Endothelial cell of umbilical vein (primary cell): ENCODE data around the gene PXYLP1. TPM values are rescaled to one million over a fixed set of nuclear protein-coding genes. Genes with fewer than 3 reads are reported as not detected.

ENCODE experiments used
- BruUV-seq: library from RNA; stranded (reverse); fragments of 400-500 nt; replicated peaks from 2 replicates; lab custom pipeline; 2021; lab: Mats Ljungman, UMichigan
- CTCF ChIA-PET: fragments of 300-600, 350-600 bp; sonication (Branson Sonifier 250); formaldehyde crosslinking; loops from one replicate; lab custom pipeline; 2021; ENCODE audit warnings: antibody characterized with exemption, inconsistent platforms; lab: Charles Lee
- POLR2A ChIA-PET: fragments of 300-600, 350-600 bp; sonication (Branson Sonifier 250); formaldehyde crosslinking; loops from one replicate; lab custom pipeline; 2021; ENCODE audit warnings: antibody characterized with exemption, inconsistent platforms; lab: Charles Lee
- DNase-seq: peaks from one replicate; pipeline ENCODE4 v3.0.0-alpha.2; 2011; ENCODE audit warnings: low read depth, low spot score
- FAIRE-seq: peaks from 2 replicates; lab custom pipeline; 2011; peaks lifted over from hg19 to GRCh38; lab: Jason Lieb, UNC
- H2AFZ ChIP-seq: 2 replicates; pipeline ENCODE4 v1.6.0; 2012; ENCODE audit warnings: low read depth, low read length, control low read depth, inconsistent platforms
- H3K27ac ChIP-seq: 2 replicates; pipeline ENCODE4 v1.5.1; 2011; ENCODE audit warnings: low read depth, mild to moderate bottlenecking, control low read depth, low read length, moderate library complexity; ENCODE audit not compliant: insufficient read depth
- H3K27me3 ChIP-seq, 2 experiments: 2 replicates each; pipeline versions ENCODE4 v1.6.0 to v1.6.1; 2011; ENCODE audit warnings: low read length in 2 of 2, mixed read lengths in 1 of 2; ENCODE audit not compliant: control insufficient read depth in 2 of 2, insufficient read depth in 2 of 2
- H3K36me3 ChIP-seq, 2 experiments: 2 replicates in 1 of 2; 3 replicates in 1 of 2; pipeline ENCODE4 v1.5.1; 2011; ENCODE audit warnings: low read length in 2 of 2, mild to moderate bottlenecking in 1 of 2, moderate library complexity in 1 of 2; ENCODE audit not compliant: control insufficient read depth in 2 of 2, insufficient read depth in 2 of 2; ENCODE audit errors: extremely low read depth in 1 of 2
- H3K4me1 ChIP-seq: 3 replicates; pipeline ENCODE4 v1.5.1; 2011; ENCODE audit warnings: mild to moderate bottlenecking, low read length; ENCODE audit not compliant: control insufficient read depth, insufficient read depth; ENCODE audit errors: extremely low read depth
- H3K4me2 ChIP-seq: 2 replicates; pipeline ENCODE4 v1.6.1; 2011; ENCODE audit warnings: low read length, control low read depth, mixed read lengths; ENCODE audit not compliant: insufficient read depth
- H3K4me3 ChIP-seq, 3 experiments: fragments of 200-600 bp in 1 of 3; sonication (generic), shearing (Covaris generic) in 1 of 3; replicated peaks in 1 of 3; 2 replicates each; pipeline ENCODE4 v1.5.1; 2011 to 2016; ENCODE audit warnings: control low read depth in 3 of 3, low read length in 3 of 3, mild to moderate bottlenecking in 2 of 3, inconsistent platforms in 1 of 3, low read depth in 1 of 3, moderate library complexity in 1 of 3; ENCODE audit not compliant: insufficient read depth in 1 of 3
- H3K79me2 ChIP-seq: 2 replicates; pipeline ENCODE4 v1.6.0; 2012; ENCODE audit warnings: low read length, inconsistent platforms; ENCODE audit not compliant: control insufficient read depth, insufficient read depth
- H3K9ac ChIP-seq: replicated peaks from 2 replicates; pipeline ENCODE3; 2011; ENCODE audit warnings: low read length, control low read depth; ENCODE audit not compliant: insufficient read depth; ENCODE audit errors: extremely low read depth
- H3K9me1 ChIP-seq: replicated peaks from 3 replicates; pipeline ENCODE4 v1.6.0; 2011; ENCODE audit warnings: mild to moderate bottlenecking, low read length; ENCODE audit not compliant: control insufficient read depth, insufficient read depth; ENCODE audit errors: extremely low read depth
- H3K9me3 ChIP-seq: replicated peaks from 2 replicates; pipeline ENCODE4 v1.5.1; 2012; ENCODE audit warnings: low read length, inconsistent platforms; ENCODE audit not compliant: control insufficient read depth, insufficient read depth
- H4K20me1 ChIP-seq: replicated peaks from 2 replicates; pipeline ENCODE3; 2011; ENCODE audit warnings: mild to moderate bottlenecking, low read length; ENCODE audit not compliant: control insufficient read depth, insufficient read depth; ENCODE audit errors: extremely low read depth
- EZH2 ChIP-seq: IDR thresholded peaks from 2 replicates; pipeline ENCODE4 v1.6.1; 2012; ENCODE audit warnings: borderline replicate concordance, low read depth, mild to moderate bottlenecking, moderate library complexity, low read length, inconsistent platforms; ENCODE audit not compliant: severe bottlenecking
- FOS ChIP-seq: IDR thresholded peaks from 2 replicates; pipeline ENCODE4 v1.6.1; 2011; ENCODE audit warnings: mild to moderate bottlenecking, low read length, moderate library complexity, borderline replicate concordance; ENCODE audit not compliant: insufficient read depth
- GATA2 ChIP-seq: IDR thresholded peaks from 2 replicates; pipeline ENCODE4 v1.7.0; 2011; ENCODE audit warnings: low read depth, mild to moderate bottlenecking, moderate library complexity, mixed read lengths, low read length; ENCODE audit not compliant: insufficient read length, insufficient read depth
- JUN ChIP-seq: IDR thresholded peaks from 2 replicates; pipeline ENCODE4 v1.6.1; 2011; ENCODE audit warnings: borderline replicate concordance, low read depth; ENCODE audit not compliant: insufficient read length, insufficient read depth
- MAX ChIP-seq: IDR thresholded peaks from 2 replicates; pipeline ENCODE4 v1.6.1; 2011; ENCODE audit not compliant: insufficient read depth, insufficient read length
- MYC ChIP-seq: IDR thresholded peaks from one replicate; pipeline ENCODE4 v1.6.1; 2011; ENCODE audit warnings: mild to moderate bottlenecking, low read depth, low read length
- POLR2A ChIP-seq: IDR thresholded peaks from 2 replicates; pipeline ENCODE4 v1.6.1; 2012; ENCODE audit warnings: low read depth, mild to moderate bottlenecking, control low read depth, low read length
- POLR2AphosphoS5 ChIP-seq: IDR thresholded peaks from 2 replicates; pipeline ENCODE4 v1.6.1; 2012; ENCODE audit warnings: low read depth, mild to moderate bottlenecking, control low read depth, low read length, moderate library complexity; ENCODE audit not compliant: insufficient read depth
- dilution Hi-C: fragments of 300-500 bp; cut with MboI; formaldehyde crosslinking; loops from one replicate; pipeline ENCODE4 v1.15.0; 2019; ENCODE audit warnings: low sequenced_read_pairs; ENCODE audit not compliant: extremely low pct_ligation_motif_present
- intact Hi-C: fragments of 100-400 bp; cut with micrococcal nuclease; formaldehyde crosslinking; loops from one replicate; pipeline ENCODE4 v1.10.0; 2022
- polyA plus RNA-seq, 4 experiments: library from polyadenylated mRNA; depleted of rRNA in 3 of 4; stranded (reverse) in 3 of 4; unstranded in 1 of 4; fragments of >200 nt; gene quantifications; 2 replicates each; pipeline versions ENCODE4 v1.2.1 to v1.2.3, GENCODE V29; 2011 to 2012; ENCODE audit warnings: missing spikeins in 1 of 4
- total RNA-seq: library from RNA; stranded (reverse); gene quantifications from 2 replicates; pipeline ENCODE4 v1.2.3, GENCODE V29; 2021

Gene PXYLP1
- total and polyA plus RNA-seq, 2 donors (not counting 3 experiments of a cell fraction or from before 2014, with no cell fraction given) = 0.84 to 1.7 TPM

- dilution Hi-C loops = no loop called here
- H3K9me3 ChIP-seq = no peaks in the 10 kb centered on the region
- FAIRE-seq = no peak
Measured at GRCh38 chr3:141212101-141212500, 19.5 kb upstream of the PXYLP1 start.

GRCh38 chr3:141212555-141212954 lies 19.1 kb upstream of the PXYLP1 start:
- DNase-seq (no peak), FAIRE-seq (no peak)
- no peak overlapping the region for H3K9ac ChIP-seq
- intact Hi-C loops = no loop called here
- dilution Hi-C loops = no loop called here
- H3K9me1 ChIP-seq = no peaks in the 10 kb centered on the region
- H3K27ac ChIP-seq = no peak overlapping the region
- ChIA-PET CTCF (no interaction called here), POLR2A (no interaction called here)
- H3K4me3 ChIP-seq = no peak overlapping the region
- TF ChIP-seq FOS = no peak
- TF ChIP-seq GATA2 = no peak
- no peak for TF ChIP-seq POLR2AphosphoS5
- TF ChIP-seq EZH2 = no peak
- no peak for TF ChIP-seq JUN
- TF ChIP-seq MYC = no peak
- H3K4me2 ChIP-seq = no peak overlapping the region
- BruUV-seq = no TSS peak
- H3K9me3 ChIP-seq = no peaks in the 10 kb centered on the region
- no peaks in the 10 kb centered on the region for H3K36me3 ChIP-seq
- no peak overlapping the region for H2AFZ ChIP-seq
- no peaks in the 10 kb centered on the region for H3K79me2 ChIP-seq
- no peaks in the 10 kb centered on the region for H4K20me1 ChIP-seq
- H3K27me3 ChIP-seq = peaks cover 2 to 3% of the 10 kb centered on the region in 2 experiments
- H3K4me1 ChIP-seq = no peaks in the 10 kb centered on the region

More at GRCh38 chr3:141212101-141212500, 19.5 kb upstream of the PXYLP1 start:
- no peaks in the 10 kb centered on the region for H3K36me3 ChIP-seq
- no peaks in the 10 kb centered on the region for H3K79me2 ChIP-seq
- no peaks in the 10 kb centered on the region for H3K4me1 ChIP-seq
- intact Hi-C loops = no loop called here
- no peak overlapping the region for H3K27ac ChIP-seq
- no peak overlapping the region for H3K9ac ChIP-seq
- CTCF ChIA-PET = no interaction called here
- H3K4me3 ChIP-seq = no peak overlapping the region
- H3K9me1 ChIP-seq = no peaks in the 10 kb centered on the region
- no peak overlapping the region for H2AFZ ChIP-seq
- POLR2A ChIA-PET = no interaction called here
- no peak for TF ChIP-seq POLR2AphosphoS5
- no peak for TF ChIP-seq MYC
- TF ChIP-seq MAX = no peak
- no peak for TF ChIP-seq POLR2A
- no peak for DNase-seq
- no peak overlapping the region for H3K4me2 ChIP-seq
- H4K20me1 ChIP-seq = no peaks in the 10 kb centered on the region
- no TSS peak for BruUV-seq
- peaks cover 2 to 3% of the 10 kb centered on the region in 2 experiments for H3K27me3 ChIP-seq
